ENCODE data around the gene ZNRF3.

ZNRF3 gene

GRCh38 chr22:28942333-28942732 is 59.0 kb downstream of the ZNRF3 start:
- Histone ChIP-seq H3K9me2 (replicated peaks; ENCODE audit: insufficient read depth, low read length) (no peaks in the 10 kb centered on the region), H3K27ac (ENCODE audit: low read depth, low read length) (no peak overlapping the region), H3K27me3 (ENCODE audit: low read length) (no peaks in the 10 kb centered on the region), H3K9me3 (ENCODE audit: insufficient read depth, low read length) (no peaks in the 10 kb centered on the region), H3F3A (ENCODE audit: insufficient read depth) (no peaks in the 10 kb centered on the region), H3K79me2 (ENCODE audit: insufficient read depth, low read length) (no peaks in the 10 kb centered on the region), H4K20me1 (ENCODE audit: low read depth, low read length) (0 out of 2 replicates have a peak, but pooled peaks cover 3% of the 10 kb centered on the region), H3K36me3 (ENCODE audit: low read length) (no peaks in the 10 kb centered on the region), H2AFZ (ENCODE audit: low read depth, low read length, severe bottlenecking) (no peak overlapping the region), H3K4me2 (ENCODE audit: low read depth, low read length, poor library complexity, severe bottlenecking) (no peak overlapping the region), H3K9ac (ENCODE audit: low read length) (no peak overlapping the region), H3K4me3 (ENCODE audit: insufficient read depth, low read length, poor library complexity, severe bottlenecking) (no peak overlapping the region)
- TF ChIP-seq EZH2phosphoT487 (conservative IDR thresholded peaks at IDR 0.05; ENCODE audit: low read length) (no peak), CTCF (IDR thresholded peaks at IDR 0.05; ENCODE audit: insufficient read depth, low read length, poor library complexity, severe bottlenecking) (no peak)

- no peaks in the 10 kb centered on the region for H3F3A ChIP-seq (ENCODE audit: insufficient read depth)
- no peak overlapping the region for H3K9ac ChIP-seq (ENCODE audit: low read length)
- H3K9me3 ChIP-seq (ENCODE audit: insufficient read depth, low read length) = no peaks in the 10 kb centered on the region
- no peak overlapping the region for H3K4me2 ChIP-seq (ENCODE audit: low read depth, low read length, poor library complexity, severe bottlenecking)
- H3K4me3 ChIP-seq (ENCODE audit: insufficient read depth, low read length, poor library complexity, severe bottlenecking) = no peak overlapping the region
- H3K9me2 ChIP-seq (replicated peaks; ENCODE audit: insufficient read depth, low read length) = no peaks in the 10 kb centered on the region
- 0 out of 2 replicates have a peak, but pooled peaks cover 3% of the 10 kb centered on the region for H4K20me1 ChIP-seq (ENCODE audit: low read depth, low read length)
- no peaks in the 10 kb centered on the region for H3K79me2 ChIP-seq (ENCODE audit: insufficient read depth, low read length)
- H3K27ac ChIP-seq (ENCODE audit: low read depth, low read length) = no peak overlapping the region
- TF ChIP-seq EZH2phosphoT487 (conservative IDR thresholded peaks at IDR 0.05; ENCODE audit: low read length) (no peak), CTCF (IDR thresholded peaks at IDR 0.05; ENCODE audit: insufficient read depth, low read length, poor library complexity, severe bottlenecking) (no peak)
- no peaks in the 10 kb centered on the region for H3K27me3 ChIP-seq (ENCODE audit: low read length)
- no peak overlapping the region for H2AFZ ChIP-seq (ENCODE audit: low read depth, low read length, severe bottlenecking)
- no peaks in the 10 kb centered on the region for H3K36me3 ChIP-seq (ENCODE audit: low read length)
Measured at GRCh38 chr22:28942801-28943500, 59.6 kb downstream of the ZNRF3 start.

GRCh38 chr22:28943501-28943879 is 60.1 kb downstream of the ZNRF3 start:
- H4K20me1 ChIP-seq (ENCODE audit: low read depth, low read length) = no peaks in the 10 kb centered on the region
- TF ChIP-seq CTCF (IDR thresholded peaks at IDR 0.05; ENCODE audit: insufficient read depth, low read length, poor library complexity, severe bottlenecking) (no peak), EZH2phosphoT487 (conservative IDR thresholded peaks at IDR 0.05; ENCODE audit: low read length) (no peak)

More at GRCh38 chr22:28943501-28943879, 60.1 kb downstream of the ZNRF3 start:
- Histone ChIP-seq H3K4me3 (ENCODE audit: insufficient read depth, low read length, poor library complexity, severe bottlenecking) (no peak overlapping the region), H3K27me3 (ENCODE audit: low read length) (no peaks in the 10 kb centered on the region), H3K9me3 (ENCODE audit: insufficient read depth, low read length) (no peaks in the 10 kb centered on the region), H3F3A (ENCODE audit: insufficient read depth) (no peaks in the 10 kb centered on the region), H3K27ac (ENCODE audit: low read depth, low read length) (no peak overlapping the region), H3K4me2 (ENCODE audit: low read depth, low read length, poor library complexity, severe bottlenecking) (no peak overlapping the region), H3K36me3 (ENCODE audit: low read length) (no peaks in the 10 kb centered on the region), H2AFZ (ENCODE audit: low read depth, low read length, severe bottlenecking) (no peak overlapping the region), H3K79me2 (ENCODE audit: insufficient read depth, low read length) (no peaks in the 10 kb centered on the region), H3K9me2 (replicated peaks; ENCODE audit: insufficient read depth, low read length) (no peaks in the 10 kb centered on the region), H3K9ac (ENCODE audit: low read length) (no peak overlapping the region)

Measured in SU-DHL-6 (cell line).